Testis (tissue), 2 donors: ENCODE data around the gene SMIM10L1.

ENCODE experiments used
- CTCF ChIP-seq, 3 experiments: fragments of 450-650 bp in 2 of 3; fragments of 200-600 bp in 1 of 3; sonication (generic) in 1 of 3; IDR thresholded peaks; one replicate each; pipeline ENCODE4 v1.5.1; 2016 to 2019; ENCODE audit warnings: antibody characterized with exemption in 3 of 3, mild to moderate bottlenecking in 2 of 3, moderate library complexity in 1 of 3
- POLR2A ChIP-seq: fragments of 450-650 bp; IDR thresholded peaks from one replicate; pipeline ENCODE4 v1.6.1; 2017; ENCODE audit warnings: antibody characterized with exemption, mild to moderate bottlenecking, moderate library complexity

GRCh38 chr12:11150832-11151231 lies 20.2 kb upstream of the SMIM10L1 start:
- TF ChIP-seq POLR2A (no peak), CTCF (IDR thresholded peaks at IDR 0.05) (no peak)
